ENCODE data around the gene ATL1.

The ATL1 gene

GRCh38 chr14:50559990-50560930, at the start of gene ATL1:
Gene ATL1, plus strand, starts transcription at chr14:50560145. Its CDS starts 121 bp downstream, at chr14:50560266.
- ATAC-seq (ENCODE audit: insufficient read depth, low read depth) (peak; percentile 88), DNase-seq (peak; percentile 78)
- Histone ChIP-seq H4K20me1 (ENCODE audit: insufficient read depth, low read length) (0 out of 2 replicates have a peak, but pooled peaks cover 3% of the 10 kb centered on the region), H3K4me2 (ENCODE audit: insufficient read depth, low read length) (peak within 1 kb of the TSS; percentile 99), H3K9me3 (ENCODE audit: insufficient read depth, low read length, severe bottlenecking) (no peaks in the 10 kb centered on the region), H3K4me3 (ENCODE audit: low read depth in 1 of 2, low read length in 2 of 2) (peak within 1 kb of the TSS; percentile 47 to 79; a peak in 3 of 4 replicates), H3K79me2 (ENCODE audit: insufficient read depth, low read length) (no peaks in the 10 kb centered on the region), H3K36me3 (ENCODE audit: insufficient read depth, low read length) (no peaks in the 10 kb centered on the region), H3K27me3 (ENCODE audit: insufficient read depth, low read length, poor library complexity) (peaks cover 31% of the 10 kb centered on the region), H3K27ac (ENCODE audit: low read length) (peak within 1 kb of the TSS; percentile 65), H3K9ac (ENCODE audit: low read depth, low read length) (peak within 1 kb of the TSS; percentile 58), H3K4me1 (ENCODE audit: insufficient read depth, low read length) (peaks cover 22% of the 10 kb centered on the region), H2AFZ (ENCODE audit: low read depth, low read length) (peak within 1 kb of the TSS; percentile 86)
- peak; percentile 67 for TF ChIP-seq EZH2 (IDR thresholded peaks at IDR 0.05; ENCODE audit: borderline replicate concordance, low read depth, low read length, severe bottlenecking)
- no peak for TF ChIP-seq CTCF (IDR thresholded peaks at IDR 0.05; ENCODE audit: borderline replicate concordance, extremely low read depth, low read length, poor library complexity, severe bottlenecking)

GRCh38 chr14:50510157-50510556, 49.8 kb upstream of the ATL1 start:
- Histone ChIP-seq H3K36me3 (ENCODE audit: insufficient read depth, low read length) (no peaks in the 10 kb centered on the region), H3K9ac (ENCODE audit: low read depth, low read length) (no peak overlapping the region), H3K79me2 (ENCODE audit: insufficient read depth, low read length) (peaks cover 79% of the 10 kb centered on the region), H3K4me2 (ENCODE audit: insufficient read depth, low read length) (no peak overlapping the region), H2AFZ (ENCODE audit: low read depth, low read length) (no peak overlapping the region), H3K27ac (ENCODE audit: low read length) (no peak overlapping the region), H3K4me1 (ENCODE audit: insufficient read depth, low read length) (no peaks in the 10 kb centered on the region), H3K27me3 (ENCODE audit: insufficient read depth, low read length, poor library complexity) (no peaks in the 10 kb centered on the region), H4K20me1 (ENCODE audit: insufficient read depth, low read length) (peaks cover 9% of the 10 kb centered on the region; the same call in 1 of the 2 replicates), H3K4me3 (ENCODE audit: low read depth in 1 of 2, low read length in 2 of 2) (no peak overlapping the region), H3K9me3 (ENCODE audit: insufficient read depth, low read length, severe bottlenecking) (no peaks in the 10 kb centered on the region)
- ATAC-seq (ENCODE audit: insufficient read depth, low read depth), result no peak
- no peak for DNase-seq
- TF ChIP-seq EZH2 (IDR thresholded peaks at IDR 0.05; ENCODE audit: borderline replicate concordance, low read depth, low read length, severe bottlenecking), result no peak
- TF ChIP-seq CTCF (IDR thresholded peaks at IDR 0.05; ENCODE audit: borderline replicate concordance, extremely low read depth, low read length, poor library complexity, severe bottlenecking), result no peak

GRCh38 chr14:50512463-50512862, 47.5 kb upstream of the ATL1 start:
- peaks cover 90% of the 10 kb centered on the region for H3K79me2 ChIP-seq (ENCODE audit: insufficient read depth, low read length)
- TF ChIP-seq CTCF (IDR thresholded peaks at IDR 0.05; ENCODE audit: borderline replicate concordance, extremely low read depth, low read length, poor library complexity, severe bottlenecking), result no peak
- TF ChIP-seq EZH2 (IDR thresholded peaks at IDR 0.05; ENCODE audit: borderline replicate concordance, low read depth, low read length, severe bottlenecking), result no peak
- peaks cover 18% of the 10 kb centered on the region; the same call in 1 of the 2 replicates for H4K20me1 ChIP-seq (ENCODE audit: insufficient read depth, low read length)
- no peaks in the 10 kb centered on the region for H3K9me3 ChIP-seq (ENCODE audit: insufficient read depth, low read length, severe bottlenecking)
- H3K27me3 ChIP-seq (ENCODE audit: insufficient read depth, low read length, poor library complexity), result no peaks in the 10 kb centered on the region
- H3K36me3 ChIP-seq (ENCODE audit: insufficient read depth, low read length), result peaks cover 5% of the 10 kb centered on the region; the same call in 1 of the 2 replicates
- H3K9ac ChIP-seq (ENCODE audit: low read depth, low read length), result no peak overlapping the region
- no peaks in the 10 kb centered on the region for H3K4me1 ChIP-seq (ENCODE audit: insufficient read depth, low read length)
- no peak for ATAC-seq (ENCODE audit: insufficient read depth, low read depth)
- H3K4me2 ChIP-seq (ENCODE audit: insufficient read depth, low read length), result no peak overlapping the region
- DNase-seq, result no peak
- no peak overlapping the region for H2AFZ ChIP-seq (ENCODE audit: low read depth, low read length)
- no peak overlapping the region for H3K27ac ChIP-seq (ENCODE audit: low read length)
- no peak overlapping the region for H3K4me3 ChIP-seq (ENCODE audit: low read depth in 1 of 2, low read length in 2 of 2)
